H1 (cell line): ENCODE data around the gene TMEM169. TPM values are rescaled to one million over a fixed set of nuclear protein-coding genes. Genes with fewer than 3 reads are reported as not detected.

ENCODE experiments used
- CTCF ChIA-PET: fragments of 300-600 bp; sonication (Branson Sonifier 250); formaldehyde crosslinking; loops from one replicate; lab custom pipeline; 2021; ENCODE audit not compliant: partially characterized antibody; lab: Charles Lee
- POLR2A ChIA-PET: fragments of 300-600 bp; sonication (Branson Sonifier 250); formaldehyde crosslinking; loops from one replicate; lab custom pipeline; 2021; ENCODE audit warnings: inconsistent platforms; ENCODE audit not compliant: partially characterized antibody; lab: Charles Lee
- DNase-seq, 2 experiments: peaks; one replicate each; pipeline versions ENCODE4 v3.0.0 to v3.0.0-alpha.2; 2010 to 2022; ENCODE audit warnings: low spot score in 2 of 2, low read depth in 1 of 2, mixed read lengths in 1 of 2
- FAIRE-seq: peaks from 2 replicates; lab custom pipeline; 2011; peaks lifted over from hg19 to GRCh38; lab: Jason Lieb, UNC
- H2AFZ ChIP-seq: 2 replicates; pipeline ENCODE4 v1.8.1; 2012; ENCODE audit warnings: low read length, inconsistent platforms
- H2AK5ac ChIP-seq: 2 replicates; pipeline ENCODE4 v1.6.1; 2013; ENCODE audit warnings: low read depth, low read length
- H2BK120ac ChIP-seq: replicated peaks from 2 replicates; pipeline ENCODE3; 2013; ENCODE audit warnings: low read depth, low read length, inconsistent platforms
- H2BK12ac ChIP-seq: 2 replicates; pipeline ENCODE4 v1.6.1; 2013; ENCODE audit warnings: low read depth, low read length
- H2BK15ac ChIP-seq: 2 replicates; pipeline ENCODE4 v1.6.1; 2013; ENCODE audit warnings: low read length
- H2BK20ac ChIP-seq: 2 replicates; pipeline ENCODE4 v1.6.1; 2013; ENCODE audit warnings: low read length
- H2BK5ac ChIP-seq: 2 replicates; pipeline ENCODE4 v1.6.1; 2013; ENCODE audit warnings: low read depth, low read length
- H3K14ac ChIP-seq: 2 replicates; pipeline ENCODE4 v1.6.1; 2013; ENCODE audit warnings: inconsistent platforms; ENCODE audit not compliant: insufficient read length
- H3K18ac ChIP-seq: 2 replicates; pipeline ENCODE4 v1.6.1; 2013; ENCODE audit warnings: low read length; ENCODE audit errors: extremely low read depth
- H3K23ac ChIP-seq: 2 replicates; pipeline ENCODE4 v1.6.1; 2013; ENCODE audit warnings: inconsistent platforms; ENCODE audit not compliant: insufficient read length
- H3K23me2 ChIP-seq: 2 replicates; pipeline ENCODE4 v1.6.1; 2013; ENCODE audit warnings: low read depth, low read length
- H3K27ac ChIP-seq: 2 replicates; pipeline ENCODE4 v1.6.1; 2011; ENCODE audit warnings: low read depth, low read length, inconsistent platforms
- H3K27me3 ChIP-seq, 4 experiments: replicated peaks in 1 of 4; 1 replicate in 1 of 4; 2 replicates in 3 of 4; pipeline versions ENCODE4 v1.6.1 to v1.8.1; 2011 to 2013; ENCODE audit warnings: low read length in 3 of 4, mild to moderate bottlenecking in 3 of 4, inconsistent platforms in 2 of 4, mixed read lengths in 2 of 4, moderate library complexity in 1 of 4; ENCODE audit not compliant: control insufficient read depth in 3 of 4, insufficient read depth in 3 of 4; ENCODE audit errors: extremely low read depth in 1 of 4
- H3K36me3 ChIP-seq, 4 experiments: 2 replicates each; pipeline versions ENCODE4 v1.6.1 to v1.8.1; 2011 to 2013; ENCODE audit warnings: mild to moderate bottlenecking in 4 of 4, low read length in 3 of 4, moderate library complexity in 2 of 4, control low read depth in 1 of 4, inconsistent platforms in 1 of 4; ENCODE audit not compliant: insufficient read depth in 4 of 4, control insufficient read depth in 2 of 4
- H3K4ac ChIP-seq: replicated peaks from 2 replicates; pipeline ENCODE3; 2013; ENCODE audit warnings: low read length, low read depth, mixed read lengths, inconsistent platforms; ENCODE audit not compliant: insufficient read length
- H3K4me1 ChIP-seq, 4 experiments: replicated peaks in 1 of 4; 1 replicate in 1 of 4; 2 replicates in 3 of 4; pipeline versions ENCODE4 v1.6.1 to v1.8.1; 2011 to 2013; ENCODE audit warnings: low read length in 3 of 4, inconsistent platforms in 2 of 4, mixed read lengths in 1 of 4; ENCODE audit not compliant: insufficient read depth in 4 of 4, control insufficient read depth in 3 of 4
- H3K4me2 ChIP-seq, 2 experiments: 2 replicates each; pipeline versions ENCODE4 v1.6.1 to v1.8.1; 2011 to 2013; ENCODE audit warnings: low read depth in 2 of 2, low read length in 2 of 2, control low read depth in 1 of 2, inconsistent platforms in 1 of 2, mild to moderate bottlenecking in 1 of 2; ENCODE audit not compliant: insufficient read depth in 1 of 2
- H3K4me3 ChIP-seq, 4 experiments: fragments of 200-600, 300-600 bp in 1 of 4; sonication (generic), shearing (Covaris generic), sonication (Bioruptor Twin) in 1 of 4; 2 replicates each; pipeline versions ENCODE4 v1.5.1 to v1.8.1; 2011 to 2016; ENCODE audit warnings: low read length in 4 of 4, low read depth in 3 of 4, control low read depth in 2 of 4, inconsistent platforms in 2 of 4, mild to moderate bottlenecking in 2 of 4, mixed read lengths in 1 of 4, moderate library complexity in 1 of 4; ENCODE audit not compliant: insufficient read depth in 2 of 4; ENCODE audit errors: extremely low read depth in 1 of 4
- H3K56ac ChIP-seq: replicated peaks from 2 replicates; pipeline ENCODE3; 2013; ENCODE audit warnings: low read depth, mild to moderate bottlenecking, mixed read lengths, low read length, inconsistent platforms; ENCODE audit not compliant: insufficient read length
- H3K79me1 ChIP-seq: 2 replicates; pipeline ENCODE4 v1.6.1; 2013; ENCODE audit warnings: low read depth, low read length, control low read depth
- H3K79me2 ChIP-seq, 2 experiments: 2 replicates each; pipeline versions ENCODE4 v1.6.1 to v1.8.1; 2012 to 2013; ENCODE audit warnings: low read length in 2 of 2, mild to moderate bottlenecking in 2 of 2, inconsistent platforms in 1 of 2; ENCODE audit not compliant: insufficient read depth in 2 of 2, control insufficient read depth in 1 of 2
- H3K9ac ChIP-seq, 4 experiments: replicated peaks in 1 of 4; 1 replicate in 1 of 4; 2 replicates in 3 of 4; pipeline versions ENCODE4 v1.6.1 to v1.8.1; 2011 to 2013; ENCODE audit warnings: low read depth in 3 of 4, low read length in 3 of 4, control low read depth in 2 of 4, mild to moderate bottlenecking in 2 of 4, moderate library complexity in 2 of 4, inconsistent platforms in 1 of 4; ENCODE audit errors: extremely low read depth in 1 of 4
- H3K9me3 ChIP-seq, 2 experiments: 2 replicates each; pipeline versions ENCODE4 v1.6.1 to v1.8.1; 2012 to 2013; ENCODE audit warnings: mild to moderate bottlenecking in 2 of 2, moderate library complexity in 2 of 2, control low read depth in 1 of 2, inconsistent platforms in 1 of 2, low read depth in 1 of 2, low read length in 1 of 2, mixed read lengths in 1 of 2; ENCODE audit not compliant: insufficient read depth in 2 of 2
- H4K20me1 ChIP-seq, 2 experiments: replicated peaks in 1 of 2; 2 replicates each; pipeline versions ENCODE3 to v1.8.1; 2011 to 2013; ENCODE audit warnings: inconsistent platforms in 2 of 2, low read length in 2 of 2, mild to moderate bottlenecking in 1 of 2; ENCODE audit not compliant: insufficient read depth in 2 of 2, control insufficient read depth in 1 of 2
- H4K5ac ChIP-seq: 2 replicates; pipeline ENCODE4 v1.6.1; 2013; ENCODE audit warnings: low read length, low read depth, mixed read lengths, inconsistent platforms; ENCODE audit not compliant: insufficient read length
- H4K8ac ChIP-seq: 2 replicates; pipeline ENCODE4 v1.8.0; 2013; ENCODE audit warnings: mild to moderate bottlenecking, moderate library complexity, low read length, inconsistent platforms; ENCODE audit not compliant: insufficient read depth; ENCODE audit errors: extremely low read depth
- H4K91ac ChIP-seq: replicated peaks from 2 replicates; pipeline ENCODE3; 2013; ENCODE audit warnings: low read length, mixed read lengths, inconsistent platforms; ENCODE audit not compliant: insufficient read length
- ATF2 ChIP-seq: IDR thresholded peaks from 2 replicates; pipeline ENCODE4 v1.6.1; 2012; ENCODE audit warnings: low read length, inconsistent platforms
- BACH1 ChIP-seq: IDR thresholded peaks from 2 replicates; pipeline ENCODE4 v1.6.1; 2012; ENCODE audit warnings: low read length, improper control_type of control experiment
- CBX8 ChIP-seq: fragments of 300-800, 300-1000 bp; sonication (generic); IDR thresholded peaks from 2 replicates; pipeline ENCODE4 v1.7.1; 2016; ENCODE audit warnings: low read depth, low read length, borderline replicate concordance
- CEBPB ChIP-seq: IDR thresholded peaks from 2 replicates; pipeline ENCODE4 v1.6.1; 2012; ENCODE audit warnings: low read depth, low read length
- CTBP2 ChIP-seq: IDR thresholded peaks from 2 replicates; pipeline ENCODE4 v1.7.0; 2011; ENCODE audit warnings: borderline replicate concordance, mild to moderate bottlenecking, moderate library complexity, mixed read lengths, low read length; ENCODE audit not compliant: insufficient read depth, insufficient read length
- EZH2 ChIP-seq: fragments of 200-600 bp; sonication (generic); IDR thresholded peaks from 2 replicates; pipeline ENCODE4 v1.7.1; 2012; ENCODE audit warnings: low read depth, mild to moderate bottlenecking, moderate library complexity, low read length, inconsistent platforms; ENCODE audit not compliant: severe bottlenecking
- GABPA ChIP-seq: IDR thresholded peaks from 2 replicates; pipeline ENCODE4 v1.6.1; 2011; ENCODE audit warnings: mild to moderate bottlenecking, low read length, moderate library complexity, borderline replicate concordance; ENCODE audit not compliant: insufficient read depth
- GTF2F1 ChIP-seq: IDR thresholded peaks from 2 replicates; pipeline ENCODE4 v1.6.1; 2012; ENCODE audit warnings: low read depth, low read length, improper control_type of control experiment, borderline replicate concordance
- JUND ChIP-seq: IDR thresholded peaks from 2 replicates; pipeline ENCODE4 v1.6.1; 2011; ENCODE audit warnings: mild to moderate bottlenecking, improper control_type of control experiment, low read length
- KDM1A ChIP-seq: fragments of 200-600, 300-600 bp; sonication (generic); IDR thresholded peaks from 2 replicates; pipeline ENCODE4 v1.7.1; 2016; ENCODE audit warnings: mild to moderate bottlenecking, low read length, borderline replicate concordance
- KDM4A ChIP-seq: IDR thresholded peaks from one replicate; pipeline ENCODE4 v1.7.1; 2012; ENCODE audit warnings: low read depth, mild to moderate bottlenecking, moderate library complexity, low read length, inconsistent platforms; ENCODE audit not compliant: severe bottlenecking
- TCF12 ChIP-seq: IDR thresholded peaks from 2 replicates; pipeline ENCODE4 v1.6.1; 2011; ENCODE audit warnings: low read depth, mild to moderate bottlenecking, low read length
- ZNF274 ChIP-seq: IDR thresholded peaks from 2 replicates; pipeline ENCODE4 v1.7.0; 2012; ENCODE audit warnings: low read length, borderline replicate concordance; ENCODE audit errors: extremely low read depth
- WGBS, 2 experiments: shearing (Covaris generic) in 1 of 2; methylation state at CpG; one replicate each; pipeline versions ENCODE4 v1.1.6 to v1.1.7; 2013 to 2015; ENCODE audit warnings: low lambda C conversion rate in 2 of 2, mixed read lengths in 2 of 2, inconsistent platforms in 1 of 2, low coverage in 1 of 2, missing lambda C conversion rate in 1 of 2; ENCODE audit not compliant: insufficient replicate concordance in 2 of 2, insufficient coverage in 1 of 2, insufficient read length in 1 of 2; ENCODE audit errors: extremely low coverage in 1 of 2, missing lambda C conversion rate in 1 of 2; 5-methylcytosine and 5-hydroxymethylcytosine counted together
- polyA plus RNA-seq, 7 experiments: library from polyadenylated mRNA; depleted of rRNA in 3 of 7; stranded (reverse) in 5 of 7; unstranded in 2 of 7; fragments of >200 nt in 5 of 7; fragments of 200-250 nt in 2 of 7; gene quantifications; 1 replicate in 5 of 7; 2 replicates in 1 of 7; 4 replicates in 1 of 7; pipeline versions ENCODE4 v1.2.1 to v1.2.3, GENCODE V29; 2011 to 2013; ENCODE audit warnings: missing spikeins in 2 of 7, mixed read lengths in 2 of 7
- total RNA-seq: library from RNA; stranded (reverse); fragmentation: NEBNext Ultra II Directional; extraction: Animal tissue kit (Norgen Biotek cat#: 25700); gene quantifications from 2 replicates; pipeline ENCODE4 v1.2.1, GENCODE V29; 2021

TMEM169 gene
- total and polyA plus RNA-seq, 2 of the 8 experiments (the other 6 are each of a cell fraction or from before 2014, with no cell fraction given) = 0.41 to 2.4 TPM

DNA sequence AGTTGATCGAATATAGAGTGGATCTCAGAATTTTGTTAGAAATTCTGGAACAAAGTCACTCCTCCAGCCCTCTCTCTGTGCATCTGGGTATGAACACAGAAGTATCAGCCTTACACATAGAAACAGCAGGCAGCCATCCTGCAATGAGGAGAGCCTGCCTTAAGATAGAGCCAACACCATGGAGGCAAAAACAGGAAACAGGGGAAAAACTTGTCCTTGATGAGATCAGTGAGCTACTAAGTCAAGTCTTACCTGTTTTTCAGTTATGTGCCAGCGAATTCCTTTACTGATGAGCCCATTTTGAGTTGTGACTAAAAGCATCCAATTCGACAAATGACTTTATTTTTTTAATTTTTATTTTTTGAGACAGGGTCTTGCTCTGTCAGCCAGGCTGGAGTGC lies 41.8 kb upstream of the TMEM169 start:
- POLR2A ChIA-PET = no interaction called here
- Histone ChIP-seq H3K79me1 (0 out of 2 replicates have a peak, but pooled peaks cover 2% of the 10 kb centered on the region), H2BK5ac (no peak overlapping the region), H3K4me1 (no peaks in the 10 kb centered on the region), H2AFZ (no peak overlapping the region), H3K9me3 (no peaks in the 10 kb centered on the region), H3K18ac (no peak overlapping the region), H4K8ac (no peak overlapping the region), H2AK5ac (no peak overlapping the region), H4K5ac (no peak overlapping the region), H3K14ac (no peak overlapping the region), H3K9ac (no peak overlapping the region), H2BK15ac (no peak overlapping the region), H3K4ac (no peak overlapping the region), H3K27ac (no peak overlapping the region), H3K79me2 (no peaks in the 10 kb centered on the region), H3K4me2 (no peak overlapping the region), H3K36me3 (peaks cover 0 to 16% (median 3%) of the 10 kb centered on the region in 4 experiments; a peak in 4 of 8 replicates), H2BK20ac (no peak overlapping the region), H3K4me3 (no peak overlapping the region), H4K20me1 (peaks cover 0 to 2% of the 10 kb centered on the region in 2 experiments), H3K23me2 (no peaks in the 10 kb centered on the region), H2BK12ac (no peak overlapping the region), H4K91ac (no peak overlapping the region), H3K27me3 (no peaks in the 10 kb centered on the region), H3K56ac (no peak overlapping the region), H2BK120ac (no peak overlapping the region), H3K23ac (no peak overlapping the region)
- FAIRE-seq (no peak), DNase-seq (no peak)
- CTCF ChIA-PET = interaction anchor here (3.1 to 11.7 kb wide), 2 partner anchors 19 to 20 kb away, joined by 8 to 165 read pairs; no protein-coding TSS in a partner anchor
- WGBS, 2 experiments = 90% methylated on average over 3 of the region's 3 CpGs; no CpG with 5 or more reads in 1 of the 2 experiments
- TF ChIP-seq GTF2F1 (no peak), GABPA (no peak), EZH2 (no peak), TCF12 (no peak), JUND (no peak), KDM4A (no peak), BACH1 (no peak), CBX8 (no peak), CTBP2 (no peak), CEBPB (no peak), ATF2 (no peak), ZNF274 (no peak), KDM1A (no peak)
